Activated gamma-delta T cell treated with Interleukin-2 at 50 U/mL for 16 hours (primary cell): Measurements from ENCODE around the gene INVS.
"Not testable (repeated sequence)": the region's sequence is repeated elsewhere in the genome, so short reads cannot be mapped to it uniquely, and the experiment has no call there.

Experiments used
- DNase-seq: peaks from one replicate; pipeline ENCODE4 v3.0.0-alpha.2; 2020

INVS gene

GRCh38 chr9:100125910-100126309 lies 26.9 kb downstream of the INVS start:
- no peak for DNase-seq

DNA sequence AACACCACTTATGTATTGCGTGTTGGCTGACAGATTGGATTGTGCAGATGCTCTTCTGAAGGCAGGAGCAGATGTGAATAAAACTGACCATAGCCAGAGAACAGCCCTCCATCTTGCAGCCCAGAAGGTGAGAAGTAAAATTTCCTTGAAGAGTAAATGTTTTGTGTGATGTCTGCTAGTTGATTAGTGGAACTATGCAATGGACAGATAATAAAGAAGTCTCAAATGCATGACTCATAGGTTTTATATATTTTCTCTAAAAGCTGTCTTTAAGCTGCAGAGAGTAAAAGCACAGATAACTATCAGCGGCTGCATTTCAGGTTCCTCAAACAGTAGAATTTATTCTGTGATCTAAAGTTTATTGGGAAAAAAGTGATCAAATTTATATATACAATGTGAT lies 27.4 kb downstream of the INVS start:
- no peak for DNase-seq

- no peak for DNase-seq
Measured at GRCh38 chr9:100129772-100130171, 30.7 kb downstream of the INVS start.

DNA sequence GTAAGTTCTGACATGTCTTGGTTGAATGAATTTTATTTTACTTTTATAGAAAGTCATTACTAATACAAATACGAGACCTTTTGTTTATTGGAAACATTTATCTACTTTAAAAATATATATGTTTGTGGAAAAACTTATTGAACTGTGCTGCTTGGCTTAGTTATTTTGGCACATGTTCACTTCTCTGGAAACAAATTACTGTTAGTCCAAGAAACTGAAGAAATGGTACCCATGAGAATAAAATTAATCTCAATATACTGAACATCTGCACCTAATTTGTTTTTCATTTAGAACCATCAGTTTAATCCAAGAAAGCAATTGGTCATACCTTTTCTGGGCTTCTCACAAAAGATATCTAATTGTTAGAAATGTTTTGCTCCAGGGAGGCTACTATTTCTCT lies 32.2 kb downstream of the INVS start:
- DNase-seq, result no peak

GRCh38 chr9:100131875-100132430 lies 32.9 kb downstream of the INVS start:
- no peak for DNase-seq

- no peak for DNase-seq
Measured at GRCh38 chr9:100134731-100135130, 35.7 kb downstream of the INVS start.

DNA sequence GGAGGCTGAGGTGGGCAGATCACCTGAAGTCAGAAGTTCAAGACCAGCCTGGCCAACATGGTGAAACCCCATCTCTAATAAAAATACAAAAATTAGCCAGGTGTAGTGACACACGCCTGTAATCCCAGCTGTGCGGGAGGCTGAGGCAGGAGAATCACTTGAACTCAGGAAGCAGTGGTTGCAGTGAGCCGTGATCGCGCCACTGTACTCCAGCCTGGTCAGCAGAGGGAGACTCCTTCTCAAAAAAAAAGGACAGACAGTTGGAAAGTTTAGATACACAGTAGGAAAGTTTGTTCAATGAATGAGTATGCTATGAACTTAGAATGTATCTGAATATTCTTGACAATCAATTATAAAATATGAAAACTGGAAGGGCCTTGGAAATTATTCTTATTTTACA lies 37.8 kb downstream of the INVS start:
- not testable (repeated sequence) for DNase-seq

GRCh38 chr9:100140303-100140702 lies 41.3 kb downstream of the INVS start:
- not testable (repeated sequence) for DNase-seq

DNA sequence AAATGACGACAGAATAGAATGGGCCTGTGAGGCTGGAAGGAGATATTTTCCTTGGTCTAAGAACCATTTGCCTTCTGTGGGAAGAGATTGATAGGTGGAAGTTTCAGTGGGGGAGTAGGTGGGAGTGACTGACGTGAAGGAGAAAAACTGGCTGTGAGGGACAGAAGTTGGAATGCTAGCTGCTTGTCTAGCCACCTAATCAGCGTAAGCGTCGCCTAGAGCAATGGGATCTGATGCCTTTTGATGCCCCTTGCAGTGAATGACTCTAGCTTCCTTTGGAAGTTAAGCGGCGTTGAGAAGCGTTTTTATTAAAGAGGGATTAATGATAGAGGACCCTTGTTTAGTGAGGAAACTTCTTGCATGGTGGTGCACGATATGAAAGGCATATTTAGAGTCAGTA lies 42.8 kb downstream of the INVS start:
- not testable (repeated sequence) for DNase-seq

GRCh38 chr9:100145167-100145934 lies 46.3 kb downstream of the INVS start:
- DNase-seq, result not testable (repeated sequence)

- DNase-seq, result not testable (repeated sequence)
Measured at GRCh38 chr9:100145976-100146375, 46.9 kb downstream of the INVS start.

- no peak for DNase-seq
Measured at GRCh38 chr9:100150214-100150613, 51.2 kb downstream of the INVS start.

DNA sequence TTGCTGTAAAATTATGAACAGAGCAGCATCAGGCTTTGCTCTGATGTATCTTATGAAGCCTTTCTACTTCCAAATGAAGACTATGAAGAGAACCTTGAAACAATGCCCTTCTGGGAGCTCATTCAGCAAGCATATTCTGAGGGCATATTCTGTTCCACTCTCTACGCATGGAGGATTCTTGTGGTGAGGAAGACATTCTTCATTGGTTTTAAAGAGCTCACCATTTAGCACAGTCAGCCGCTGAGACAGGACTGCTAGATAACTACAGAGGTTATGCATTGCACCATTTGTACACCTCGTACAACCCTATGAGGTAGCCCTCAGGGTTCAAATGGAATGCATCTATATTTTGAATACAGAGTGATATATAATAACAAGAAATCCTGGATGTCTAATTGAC lies 61.0 kb downstream of the INVS start:
- DNase-seq, result no peak

- DNase-seq, result no peak
Measured at GRCh38 chr9:100167176-100167575, 68.1 kb downstream of the INVS start.

GRCh38 chr9:100167915-100168654 lies 69.0 kb downstream of the INVS start:
- no peak for DNase-seq

- DNase-seq, result no peak
Measured at GRCh38 chr9:100170085-100170484, 71.0 kb downstream of the INVS start.

- DNase-seq, result no peak
Measured at GRCh38 chr9:100170556-100170955, 71.5 kb downstream of the INVS start.

GRCh38 chr9:100186356-100186755 lies 87.3 kb downstream of the INVS start:
- no peak for DNase-seq

DNA sequence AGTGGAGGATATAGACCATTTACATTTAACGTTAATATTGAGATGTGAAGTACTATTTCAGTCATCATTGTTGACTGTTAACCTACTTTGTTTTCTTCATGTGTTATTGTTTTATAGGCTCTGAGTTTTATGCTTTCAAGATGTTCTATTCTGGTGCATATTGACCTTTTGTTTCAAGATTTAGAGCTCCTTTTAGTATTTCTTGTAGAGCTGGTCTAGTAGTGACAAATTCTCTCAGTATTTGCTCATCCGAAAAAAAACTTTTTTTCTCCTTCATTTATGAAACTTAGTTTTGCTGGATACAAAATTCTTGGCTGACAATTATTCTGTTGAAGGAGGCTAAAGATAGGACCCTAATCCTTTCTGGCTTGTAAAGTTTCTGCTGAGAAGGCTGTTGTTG lies 91.3 kb downstream of the INVS start:
- DNase-seq, result no peak

DNA sequence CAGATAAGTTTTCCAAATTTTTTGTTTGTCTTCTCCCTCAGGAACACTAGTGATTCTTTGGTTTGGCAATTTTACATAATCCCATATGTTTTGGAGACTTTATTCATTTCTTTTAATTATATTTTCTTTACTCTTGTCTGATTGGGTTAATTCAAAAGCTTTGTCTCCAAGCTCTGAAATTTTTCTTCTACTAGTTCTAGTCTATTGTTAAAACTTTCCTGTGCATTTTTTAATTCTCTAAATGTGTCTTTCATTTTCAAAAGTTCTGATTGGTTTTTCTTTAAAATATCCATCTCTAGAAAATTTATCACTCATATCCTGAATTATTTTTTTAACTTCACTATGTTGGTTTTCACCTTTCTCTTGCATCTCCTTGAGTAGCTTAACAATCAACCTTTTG lies 92.2 kb downstream of the INVS start:
- no peak for DNase-seq

DNA sequence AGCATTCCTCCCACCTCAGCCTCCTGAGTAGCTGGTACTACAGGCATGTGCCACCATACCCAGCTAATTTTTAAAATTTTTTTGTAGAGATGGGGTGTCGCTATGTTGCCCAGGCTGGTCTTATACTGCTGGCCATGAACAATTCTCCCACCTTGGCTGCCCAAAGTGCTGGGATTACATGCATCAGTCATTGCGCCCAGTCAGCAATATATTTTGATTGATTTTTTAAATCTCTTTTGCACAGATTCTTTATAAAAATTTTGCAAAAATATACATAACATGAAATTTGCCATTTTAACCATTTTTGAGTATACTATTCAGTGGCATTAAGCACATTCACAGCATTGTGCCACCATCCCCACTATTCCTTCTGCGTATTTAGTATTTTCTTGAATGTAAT lies 94.0 kb downstream of the INVS start:
- no peak for DNase-seq

- DNase-seq, result no peak
Measured at GRCh38 chr9:100196215-100196614, 97.2 kb downstream of the INVS start.

GRCh38 chr9:100196828-100197227 lies 97.8 kb downstream of the INVS start:
- DNase-seq, result no peak

DNA sequence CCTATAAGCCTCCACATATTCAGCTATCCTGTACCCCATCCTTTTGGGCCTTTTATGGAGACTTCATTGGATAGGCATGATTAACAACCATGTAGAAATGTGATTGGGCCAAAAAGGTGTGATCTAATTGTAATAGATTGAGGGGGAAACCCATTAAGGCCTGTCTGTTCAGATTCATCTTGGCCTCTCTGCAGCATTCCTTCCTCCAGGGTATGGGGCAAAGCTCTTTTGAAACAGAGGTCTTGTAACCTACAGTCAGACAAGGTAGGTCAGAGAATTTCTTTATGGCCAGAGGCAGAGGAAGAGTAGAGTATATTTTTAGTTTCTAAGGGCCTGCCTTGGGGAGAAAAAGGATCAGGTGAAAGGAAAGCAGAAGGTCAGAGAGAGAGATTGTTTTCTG lies 98.5 kb downstream of the INVS start:
- DNase-seq, result no peak
